Transverse colon (tissue), 3 donors: ENCODE data around the gene MMP26.

Experiments
- POLR2A ChIP-seq: fragments of 450-650 bp; IDR thresholded peaks from one replicate; pipeline ENCODE4 v1.6.1; 2016; ENCODE audit warnings: antibody characterized with exemption, mild to moderate bottlenecking, moderate library complexity
- TF ChIP-seq, protein P1 (sequence below), 5 experiments: fragments of 200-600 bp in 3 of 5; fragments of 450-650 bp in 2 of 5; sonication (generic) in 3 of 5; IDR thresholded peaks; 1 replicate in 2 of 5; 2 replicates in 3 of 5; pipeline ENCODE4 v1.5.1; 2016 to 2017; ENCODE audit warnings: antibody characterized with exemption in 5 of 5, inconsistent platforms in 3 of 5, mild to moderate bottlenecking in 2 of 5, moderate library complexity in 1 of 5

DNA sequence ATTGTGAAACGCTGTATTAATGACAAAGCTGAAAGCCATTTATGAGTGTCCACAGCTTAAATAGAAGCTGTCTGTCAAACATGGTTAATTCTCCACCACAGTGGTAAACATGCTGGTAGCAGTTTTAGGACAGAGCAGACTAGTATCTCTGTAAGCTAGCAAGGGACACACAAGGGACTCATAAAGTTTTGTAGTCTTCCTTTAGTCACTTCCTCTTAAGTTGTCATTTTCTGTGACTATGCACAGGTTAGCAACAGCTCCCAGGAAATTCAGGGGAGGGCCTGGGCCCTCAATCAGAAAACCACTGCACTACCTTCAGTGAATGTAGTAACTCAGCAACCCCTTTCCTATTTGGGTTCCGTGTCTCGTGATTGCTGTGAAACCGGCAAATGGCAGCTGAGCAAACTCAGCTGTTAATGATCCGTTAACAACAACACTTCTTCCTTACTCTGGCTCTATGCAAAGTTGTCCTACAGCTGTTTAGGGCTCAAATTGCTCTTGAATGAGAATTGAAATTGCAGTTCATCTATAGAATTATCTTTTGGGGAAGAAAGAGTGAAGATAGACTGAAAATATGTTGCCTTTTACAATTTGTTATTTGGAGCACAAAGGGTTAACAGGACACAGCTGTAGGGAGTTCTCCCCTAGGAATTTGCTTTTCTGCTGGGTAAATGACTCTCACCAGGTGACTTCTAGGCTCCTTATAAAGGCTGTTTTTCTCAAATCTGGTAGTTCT is at the start of gene MMP26:
- TF ChIP-seq, protein P1, sequence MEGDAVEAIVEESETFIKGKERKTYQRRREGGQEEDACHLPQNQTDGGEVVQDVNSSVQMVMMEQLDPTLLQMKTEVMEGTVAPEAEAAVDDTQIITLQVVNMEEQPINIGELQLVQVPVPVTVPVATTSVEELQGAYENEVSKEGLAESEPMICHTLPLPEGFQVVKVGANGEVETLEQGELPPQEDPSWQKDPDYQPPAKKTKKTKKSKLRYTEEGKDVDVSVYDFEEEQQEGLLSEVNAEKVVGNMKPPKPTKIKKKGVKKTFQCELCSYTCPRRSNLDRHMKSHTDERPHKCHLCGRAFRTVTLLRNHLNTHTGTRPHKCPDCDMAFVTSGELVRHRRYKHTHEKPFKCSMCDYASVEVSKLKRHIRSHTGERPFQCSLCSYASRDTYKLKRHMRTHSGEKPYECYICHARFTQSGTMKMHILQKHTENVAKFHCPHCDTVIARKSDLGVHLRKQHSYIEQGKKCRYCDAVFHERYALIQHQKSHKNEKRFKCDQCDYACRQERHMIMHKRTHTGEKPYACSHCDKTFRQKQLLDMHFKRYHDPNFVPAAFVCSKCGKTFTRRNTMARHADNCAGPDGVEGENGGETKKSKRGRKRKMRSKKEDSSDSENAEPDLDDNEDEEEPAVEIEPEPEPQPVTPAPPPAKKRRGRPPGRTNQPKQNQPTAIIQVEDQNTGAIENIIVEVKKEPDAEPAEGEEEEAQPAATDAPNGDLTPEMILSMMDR (IDR thresholded peaks at IDR 0.05): no peak
- no peak for TF ChIP-seq POLR2A
